HL-60 (cell line): ENCODE results near the gene PTDSS2.

Source experiments
- DNase-seq, 2 experiments: peaks; one replicate each; pipeline ENCODE4 v3.0.0-alpha.2; 2010 to 2020; ENCODE audit warnings: low read depth in 1 of 2, low spot score in 1 of 2
- H3K27ac ChIP-seq: fragments of 250-450 bp; sonication (Bioruptor Pico); replicated peaks from 2 replicates; pipeline ENCODE4 v1.5.1; 2020; ENCODE audit warnings: mild to moderate bottlenecking, moderate library complexity
- H3K27me3 ChIP-seq: fragments of 250-450 bp; sonication (Bioruptor Pico); 2 replicates; pipeline ENCODE4 v1.5.1; 2021; ENCODE audit warnings: mild to moderate bottlenecking, moderate library complexity; ENCODE audit not compliant: insufficient read depth, poor library complexity, severe bottlenecking
- H3K4me3 ChIP-seq: replicated peaks from 2 replicates; pipeline ENCODE4 v1.5.1; 2011; ENCODE audit warnings: mild to moderate bottlenecking, control low read depth, low read length; ENCODE audit not compliant: insufficient read depth
- CTCF ChIP-seq: IDR thresholded peaks from one replicate; pipeline ENCODE4 v1.5.1; 2011; ENCODE audit warnings: low read length, control low read depth, inconsistent platforms; ENCODE audit not compliant: insufficient read depth
- GABPA ChIP-seq: IDR thresholded peaks from 2 replicates; pipeline ENCODE4 v1.6.1; 2012; ENCODE audit warnings: low read depth
- POLR2AphosphoS5 ChIP-seq: IDR thresholded peaks from 2 replicates; pipeline ENCODE4 v1.6.1; 2012; ENCODE audit warnings: low read depth
- SPI1 ChIP-seq: IDR thresholded peaks from 2 replicates; pipeline ENCODE4 v1.6.1; 2012; ENCODE audit warnings: low read depth, mild to moderate bottlenecking, borderline replicate concordance
- TF ChIP-seq, protein P1 (sequence below): IDR thresholded peaks from 2 replicates; pipeline ENCODE4 v1.6.1; 2012; ENCODE audit warnings: low read depth; ENCODE audit not compliant: insufficient replicate concordance

Gene PTDSS2

GRCh38 chr11:441418-442274 lies 8.4 kb upstream of the PTDSS2 start, which contains the start of gene ANO9:
TSS of gene ANO9 (minus strand) at chr11:442011. CDS start at chr11:441926, 85 bp downstream.
- no peaks in the 10 kb centered on the region for H3K27me3 ChIP-seq
- H3K4me3 ChIP-seq: no peak within 1 kb of the TSS
- TF ChIP-seq, protein P1, sequence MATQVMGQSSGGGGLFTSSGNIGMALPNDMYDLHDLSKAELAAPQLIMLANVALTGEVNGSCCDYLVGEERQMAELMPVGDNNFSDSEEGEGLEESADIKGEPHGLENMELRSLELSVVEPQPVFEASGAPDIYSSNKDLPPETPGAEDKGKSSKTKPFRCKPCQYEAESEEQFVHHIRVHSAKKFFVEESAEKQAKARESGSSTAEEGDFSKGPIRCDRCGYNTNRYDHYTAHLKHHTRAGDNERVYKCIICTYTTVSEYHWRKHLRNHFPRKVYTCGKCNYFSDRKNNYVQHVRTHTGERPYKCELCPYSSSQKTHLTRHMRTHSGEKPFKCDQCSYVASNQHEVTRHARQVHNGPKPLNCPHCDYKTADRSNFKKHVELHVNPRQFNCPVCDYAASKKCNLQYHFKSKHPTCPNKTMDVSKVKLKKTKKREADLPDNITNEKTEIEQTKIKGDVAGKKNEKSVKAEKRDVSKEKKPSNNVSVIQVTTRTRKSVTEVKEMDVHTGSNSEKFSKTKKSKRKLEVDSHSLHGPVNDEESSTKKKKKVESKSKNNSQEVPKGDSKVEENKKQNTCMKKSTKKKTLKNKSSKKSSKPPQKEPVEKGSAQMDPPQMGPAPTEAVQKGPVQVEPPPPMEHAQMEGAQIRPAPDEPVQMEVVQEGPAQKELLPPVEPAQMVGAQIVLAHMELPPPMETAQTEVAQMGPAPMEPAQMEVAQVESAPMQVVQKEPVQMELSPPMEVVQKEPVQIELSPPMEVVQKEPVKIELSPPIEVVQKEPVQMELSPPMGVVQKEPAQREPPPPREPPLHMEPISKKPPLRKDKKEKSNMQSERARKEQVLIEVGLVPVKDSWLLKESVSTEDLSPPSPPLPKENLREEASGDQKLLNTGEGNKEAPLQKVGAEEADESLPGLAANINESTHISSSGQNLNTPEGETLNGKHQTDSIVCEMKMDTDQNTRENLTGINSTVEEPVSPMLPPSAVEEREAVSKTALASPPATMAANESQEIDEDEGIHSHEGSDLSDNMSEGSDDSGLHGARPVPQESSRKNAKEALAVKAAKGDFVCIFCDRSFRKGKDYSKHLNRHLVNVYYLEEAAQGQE: no peak
- TF ChIP-seq SPI1: no peak
- no peak for TF ChIP-seq GABPA
- TF ChIP-seq CTCF: no peak
- TF ChIP-seq POLR2AphosphoS5: no peak
- peak in 1 of 2 experiments; percentile 25 for DNase-seq
- no peak within 1 kb of the TSS for H3K27ac ChIP-seq

- Histone ChIP-seq H3K4me3 (no peak overlapping the region), H3K27me3 (no peaks in the 10 kb centered on the region), H3K27ac (no peak overlapping the region)
- no peak for DNase-seq
- no peak for TF ChIP-seq SPI1
- no peak for TF ChIP-seq CTCF
- TF ChIP-seq GABPA: no peak
- TF ChIP-seq, protein P1: no peak
- no peak for TF ChIP-seq POLR2AphosphoS5
Observed at GRCh38 chr11:442611-443081, 7.4 kb upstream of the PTDSS2 start.

DNA sequence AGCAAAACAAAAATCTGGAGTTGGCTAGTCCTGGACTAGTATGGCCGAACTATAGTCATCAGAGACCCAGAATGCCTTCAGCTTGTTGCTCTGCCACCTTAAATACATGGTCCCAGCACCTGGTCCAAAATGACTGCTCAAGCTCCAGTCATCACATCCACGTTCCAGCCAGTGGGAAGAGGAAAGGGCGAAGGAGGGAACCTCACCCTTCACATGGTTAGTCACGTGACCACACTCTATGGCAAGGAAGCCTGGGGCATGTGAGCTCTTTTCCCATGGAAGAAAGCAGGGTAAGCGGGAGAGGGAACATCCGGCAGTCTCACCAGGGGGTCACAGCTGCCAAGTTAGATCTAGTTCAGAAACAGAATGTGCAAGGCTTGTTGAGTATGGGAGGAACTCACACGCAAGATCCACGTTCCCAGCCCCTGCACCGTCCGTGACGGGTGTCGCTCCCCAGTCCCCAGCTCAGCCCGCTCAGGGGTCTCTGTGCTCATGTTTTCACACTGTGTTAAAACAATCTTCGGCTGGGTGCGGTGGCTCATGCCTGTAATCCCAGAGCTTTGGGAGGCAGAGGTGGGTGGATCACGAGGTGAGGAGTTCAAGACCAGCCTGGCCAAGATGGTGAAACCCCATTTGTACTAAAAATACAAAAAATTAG lies 6.4 kb upstream of the PTDSS2 start:
- no peak overlapping the region for H3K27ac ChIP-seq
- H3K27me3 ChIP-seq: no peaks in the 10 kb centered on the region
- no peak overlapping the region for H3K4me3 ChIP-seq
- DNase-seq: no peak
- TF ChIP-seq CTCF (no peak), POLR2AphosphoS5 (no peak), SPI1 (no peak), GABPA (no peak)
- TF ChIP-seq, protein P1: no peak
